Prostate gland (tissue), 2 donors: ENCODE results near the gene RDH16. TPM values are rescaled to one million over a fixed set of nuclear protein-coding genes. Genes with fewer than 3 reads are reported as not detected.

Experiments
- DNase-seq: peaks from one replicate; pipeline ENCODE4 v3.0.0-alpha.2; 2019; ENCODE audit warnings: low spot score
- H3K27ac ChIP-seq, 2 donors: fragments of 200-600 bp; sonication (generic); 2 replicates each; pipeline ENCODE4 v1.5.1; 2017 to 2019
- H3K27me3 ChIP-seq: fragments of 200-600 bp; sonication (generic); replicated peaks from 2 replicates; pipeline ENCODE4 v1.5.1; 2019; ENCODE audit not compliant: insufficient read depth
- H3K36me3 ChIP-seq, 2 donors: fragments of 200-600 bp; sonication (generic); 1 replicate in 1 of 2; 2 replicates in 1 of 2; pipeline versions ENCODE4 v1.5.1 to v1.8.1; 2017 to 2019
- H3K4me1 ChIP-seq: fragments of 200-600 bp; sonication (generic); replicated peaks from 2 replicates; pipeline ENCODE4 v1.5.1; 2019
- H3K4me3 ChIP-seq, 2 donors: fragments of 200-600 bp; sonication (generic); 2 replicates each; pipeline ENCODE4 v1.5.1; 2017 to 2019
- H3K9me3 ChIP-seq: fragments of 200-600 bp; sonication (generic); 2 replicates; pipeline ENCODE4 v1.5.1; 2017
- CTCF ChIP-seq, 4 experiments: fragments of 200-600 bp in 2 of 4; fragments of 450-650 bp in 2 of 4; sonication (generic) in 2 of 4; IDR thresholded peaks; 1 replicate in 3 of 4; 2 replicates in 1 of 4; pipeline ENCODE4 v1.5.1; 2016 to 2019; ENCODE audit warnings: antibody characterized with exemption in 4 of 4, mild to moderate bottlenecking in 2 of 4, moderate library complexity in 2 of 4
- POLR2A ChIP-seq: fragments of 450-650 bp; IDR thresholded peaks from one replicate; pipeline ENCODE4 v1.6.1; 2016; ENCODE audit warnings: antibody characterized with exemption, mild to moderate bottlenecking
- POLR2AphosphoS5 ChIP-seq: sonication (generic); formaldehyde crosslinking; IDR thresholded peaks from one replicate; pipeline ENCODE4 v1.6.1; 2017; ENCODE audit warnings: antibody characterized with exemption
- WGBS: methylation state at CpG from one replicate; pipeline ENCODE4 v1.1.5; 2018; 5-methylcytosine and 5-hydroxymethylcytosine counted together
- intact Hi-C: fragments of 100-400 bp; cut with DNase I; formaldehyde crosslinking; loops from one replicate; pipeline ENCODE4 v1.14.2; 2022
- total RNA-seq, 2 donors: library from RNA; depleted of rRNA; stranded (reverse); fragments of >200 nt; gene quantifications; one replicate each; pipeline ENCODE4 v1.1.0, GENCODE V29; 2016

The RDH16 gene
- total RNA-seq, 2 donors from 2014 or later = 4.4 to 7.8 TPM

- H3K4me1 ChIP-seq = no peaks in the 10 kb centered on the region
- DNase-seq = no peak
- no peak for TF ChIP-seq CTCF (IDR thresholded peaks at IDR 0.05)
- no peak for TF ChIP-seq POLR2A
- TF ChIP-seq POLR2AphosphoS5 = no peak
- H3K27me3 ChIP-seq = no peaks in the 10 kb centered on the region
- 90% methylated on average over 6 of the region's 6 CpGs for WGBS
- intact Hi-C loops = no loop called here
- H3K36me3 ChIP-seq = no peaks in the 10 kb centered on the region
- H3K4me3 ChIP-seq = no peak overlapping the region
- H3K27ac ChIP-seq = no peak overlapping the region
- no peaks in the 10 kb centered on the region for H3K9me3 ChIP-seq
These were observed 3.1 kb downstream of the RDH16 start for GRCh38 chr12:56954057-56954957.

- TF ChIP-seq POLR2AphosphoS5 = no peak
- TF ChIP-seq POLR2A = no peak
- no peak for TF ChIP-seq CTCF (IDR thresholded peaks at IDR 0.05)
- Histone ChIP-seq H3K36me3 (no peaks in the 10 kb centered on the region), H3K4me1 (no peaks in the 10 kb centered on the region), H3K4me3 (no peak overlapping the region), H3K9me3 (no peaks in the 10 kb centered on the region), H3K27me3 (no peaks in the 10 kb centered on the region), H3K27ac (no peak overlapping the region)
- 50% methylated on average over 1 of the region's 1 CpG for WGBS
- DNase-seq = no peak
- intact Hi-C loops = no loop called here
These were observed 4.1 kb downstream of the RDH16 start for GRCh38 chr12:56953314-56953713.

- Histone ChIP-seq H3K27ac (no peak overlapping the region), H3K4me3 (no peak overlapping the region), H3K9me3 (no peaks in the 10 kb centered on the region), H3K4me1 (no peaks in the 10 kb centered on the region), H3K36me3 (no peaks in the 10 kb centered on the region), H3K27me3 (no peaks in the 10 kb centered on the region)
- TF ChIP-seq POLR2AphosphoS5 (no peak), CTCF (IDR thresholded peaks at IDR 0.05) (no peak), POLR2A (no peak)
- DNase-seq = no peak
- intact Hi-C loops = no loop called here
- 88% methylated on average over 11 of the region's 11 CpGs for WGBS
These were observed 5.6 kb downstream of the RDH16 start for GRCh38 chr12:56951582-56952339.

GRCh38 chr12:56948881-56949280, 8.5 kb downstream of the RDH16 start:
- Histone ChIP-seq H3K36me3 (no peaks in the 10 kb centered on the region), H3K27ac (no peak overlapping the region), H3K9me3 (no peaks in the 10 kb centered on the region), H3K4me1 (no peaks in the 10 kb centered on the region), H3K27me3 (no peaks in the 10 kb centered on the region), H3K4me3 (no peak overlapping the region)
- intact Hi-C loops = no loop called here
- 97% methylated on average over 2 of the region's 2 CpGs for WGBS
- TF ChIP-seq POLR2AphosphoS5 (no peak), POLR2A (no peak), CTCF (IDR thresholded peaks at IDR 0.05) (no peak)
- no peak for DNase-seq
